K562 (cell line): ENCODE results near the gene MTPN. TPM values are rescaled to one million over a fixed set of nuclear protein-coding genes. Genes with fewer than 3 reads are reported as not detected.

Experiments used
- ATAC-seq: fragments of 200-7000 bp; cut with Tn5 transposase; 3 replicates; pipeline ENCODE4 v1.9.1; 2020; ENCODE audit warnings: moderate library complexity
- BruUV-seq: library from RNA; stranded (reverse); fragments of 400-500 nt; replicated peaks from 2 replicates; lab custom pipeline; 2021; lab: Mats Ljungman, UMichigan
- CTCF ChIA-PET: fragments of 300-600 bp; formaldehyde crosslinking; extraction: SDS; loops from one replicate; lab custom pipeline; 2021; ENCODE audit warnings: low intra/inter-chr PET ratio; lab: Yijun Ruan, JAX
- POLR2A ChIA-PET: fragments of 300-600, 350-650 bp; sonication (Branson Sonifier 250); formaldehyde crosslinking; extraction: SDS; loops from one replicate; lab custom pipeline; 2021; ENCODE audit warnings: antibody characterized with exemption, inconsistent platforms; lab: Yijun Ruan, JAX
- DNase-seq, 4 experiments: peaks; one replicate each; pipeline versions ENCODE4 v3.0.0 to v3.0.0-alpha.2; 2011 to 2018; ENCODE audit warnings: low spot score in 3 of 4, mixed read lengths in 3 of 4; ENCODE audit errors: extremely low read depth in 1 of 4
- FAIRE-seq: peaks from 2 replicates; lab custom pipeline; 2011; peaks lifted over from hg19 to GRCh38; lab: Jason Lieb, UNC
- H2AFZ ChIP-seq: 2 replicates; pipeline ENCODE4 v1.6.0; 2011; ENCODE audit warnings: low read depth, low read length, control low read depth, inconsistent platforms
- H3K27ac ChIP-seq: fragments of 200-600 bp; 3 replicates; pipeline ENCODE4 v1.8.0; 2011; ENCODE audit warnings: low read depth, mild to moderate bottlenecking, control low read depth, inconsistent platforms, low read length, moderate library complexity, mixed read lengths; ENCODE audit errors: extremely low read depth
- H3K27me3 ChIP-seq, 2 experiments: fragments of 300-600 bp in 1 of 2; 2 replicates in 1 of 2; 3 replicates in 1 of 2; pipeline versions ENCODE4 v1.6.0 to v1.8.0; 2011; ENCODE audit warnings: inconsistent platforms in 2 of 2, low read length in 2 of 2, mild to moderate bottlenecking in 1 of 2, mixed read lengths in 1 of 2, moderate library complexity in 1 of 2; ENCODE audit not compliant: control insufficient read depth in 2 of 2, insufficient read depth in 2 of 2
- H3K36me3 ChIP-seq: fragments of 300-600 bp; 3 replicates; pipeline ENCODE4 v1.8.0; 2011; ENCODE audit warnings: mild to moderate bottlenecking, low read length, inconsistent platforms; ENCODE audit not compliant: control insufficient read depth, insufficient read depth
- H3K4me1 ChIP-seq, 2 experiments: fragments of 200-600 bp in 1 of 2; replicated peaks in 1 of 2; 2 replicates in 1 of 2; 3 replicates in 1 of 2; pipeline versions ENCODE4 v1.5.1 to v1.8.0; 2011; ENCODE audit warnings: inconsistent platforms in 2 of 2, low read length in 2 of 2, mild to moderate bottlenecking in 1 of 2, mixed read lengths in 1 of 2, moderate library complexity in 1 of 2; ENCODE audit not compliant: control insufficient read depth in 2 of 2, insufficient read depth in 2 of 2
- H3K4me2 ChIP-seq: 2 replicates; pipeline ENCODE4 v1.6.1; 2011; ENCODE audit warnings: low read length, control low read depth, inconsistent platforms, mixed read lengths; ENCODE audit not compliant: insufficient read depth
- H3K4me3 ChIP-seq: fragments of 200-600 bp; sonication (generic), shearing (Covaris generic); 2 replicates; pipeline ENCODE4 v1.5.1; 2016; ENCODE audit warnings: control low read depth, inconsistent platforms
- H3K79me2 ChIP-seq: fragments of 200-600 bp; 3 replicates; pipeline ENCODE4 v1.8.0; 2011; ENCODE audit warnings: low read length, inconsistent platforms; ENCODE audit not compliant: control insufficient read depth, insufficient read depth
- H3K9ac ChIP-seq, 2 experiments: 2 replicates each; pipeline versions ENCODE4 v1.6.0 to v1.6.1; 2011; ENCODE audit warnings: low read depth in 2 of 2, low read length in 2 of 2, control low read depth in 1 of 2, inconsistent platforms in 1 of 2, mild to moderate bottlenecking in 1 of 2, mixed read lengths in 1 of 2; ENCODE audit not compliant: insufficient read depth in 1 of 2
- H3K9me1 ChIP-seq: one replicate; pipeline ENCODE4 v1.6.0; 2011; ENCODE audit warnings: inconsistent platforms, mild to moderate bottlenecking, low read length, moderate library complexity; ENCODE audit not compliant: control insufficient read depth, insufficient read depth
- H3K9me3 ChIP-seq: replicated peaks from 2 replicates; pipeline ENCODE4 v1.5.1; 2011; ENCODE audit warnings: low read depth, low read length, inconsistent platforms; ENCODE audit not compliant: control insufficient read depth, insufficient read depth
- H4K20me1 ChIP-seq: replicated peaks from 2 replicates; pipeline ENCODE4 v1.6.1; 2011; ENCODE audit warnings: low read length, inconsistent platforms, mixed read lengths; ENCODE audit not compliant: control insufficient read depth, insufficient read depth
- ARID1B ChIP-seq: fragments of 450-650 bp; IDR thresholded peaks from 2 replicates; pipeline ENCODE4 v1.6.1; 2016; ENCODE audit warnings: antibody characterized with exemption, mild to moderate bottlenecking, inconsistent platforms
- DNMT1 ChIP-seq: fragments of 450-650 bp; IDR thresholded peaks from 2 replicates; pipeline ENCODE4 v1.6.1; 2016; ENCODE audit warnings: antibody characterized with exemption, mild to moderate bottlenecking
- DPF2 ChIP-seq: fragments of 450-650 bp; IDR thresholded peaks from 2 replicates; pipeline ENCODE4 v1.6.1; 2016
- ILK ChIP-seq: fragments of 450-650 bp; IDR thresholded peaks from 2 replicates; pipeline ENCODE4 v1.6.1; 2016; ENCODE audit warnings: missing genetic modification characterization, low read depth, mild to moderate bottlenecking, missing compliant biosample characterization, moderate library complexity, borderline replicate concordance
- KDM2B ChIP-seq: fragments of 250-450 bp; sonication (Bioruptor Pico); IDR thresholded peaks from 2 replicates; pipeline ENCODE4 v1.8.0; 2021; ENCODE audit warnings: mild to moderate bottlenecking, moderate library complexity
- PHF8 ChIP-seq: fragments of 200-600 bp; sonication (generic); IDR thresholded peaks from 2 replicates; pipeline ENCODE4 v1.6.1; 2012; ENCODE audit warnings: mixed run types, mild to moderate bottlenecking, inconsistent platforms, low read length, moderate library complexity, borderline replicate concordance
- RBM25 ChIP-seq: fragments of 200-400 bp; formaldehyde crosslinking; IDR thresholded peaks from 2 replicates; pipeline ENCODE4 v1.6.1; 2018; ENCODE audit warnings: low read length, low read depth, moderate library complexity; ENCODE audit not compliant: severe bottlenecking
- RFX7 ChIP-seq: fragments of 250-450 bp; sonication (Bioruptor Pico); IDR thresholded peaks from 2 replicates; pipeline ENCODE4 v1.5.1; 2021; ENCODE audit warnings: mild to moderate bottlenecking
- ZBED1 ChIP-seq: IDR thresholded peaks from 2 replicates; pipeline ENCODE4 v1.6.1; 2014
- ZZZ3 ChIP-seq: fragments of 450-650 bp; IDR thresholded peaks from 2 replicates; pipeline ENCODE4 v1.6.1; 2016; ENCODE audit warnings: antibody characterized with exemption, mild to moderate bottlenecking, moderate library complexity
- WGBS: fragments of 100-300 bp; shearing (Covaris generic); methylation state at CpG from one replicate; pipeline ENCODE4 v1.1.6; 2016; ENCODE audit warnings: low coverage, mixed read lengths; ENCODE audit not compliant: insufficient coverage; ENCODE audit errors: missing lambda C conversion rate; 5-methylcytosine and 5-hydroxymethylcytosine counted together
- in situ Hi-C: fragments of 300-500 bp; cut with MboI; formaldehyde crosslinking; loops from 4 replicates; pipeline ENCODE4 v1.15.0; 2018; ENCODE audit warnings: inconsistent platforms, mixed read lengths
- intact Hi-C: fragments of 100-400 bp; cut with micrococcal nuclease; formaldehyde crosslinking; loops from 2 replicates; pipeline ENCODE4 v1.14.2; 2022
- polyA plus RNA-seq, 8 experiments: library from polyadenylated mRNA; depleted of rRNA in 4 of 8; stranded (reverse) in 5 of 8; unstranded in 3 of 8; fragments of >200 nt; fragmentation: Nextera tagmentation in 2 of 8; fragmentation: Illumina TruSeq in 1 of 8; extraction: Ambion mirVana in 2 of 8; extraction: Trizol in 1 of 8; gene quantifications; 2 replicates each; pipeline versions ENCODE4 v1.2.1 to v1.2.3, GENCODE V29; 2011 to 2014; ENCODE audit warnings: inconsistent platforms in 1 of 8, missing spikeins in 1 of 8
- total RNA-seq, 7 experiments: library from RNA; depleted of rRNA in 6 of 7; stranded (reverse); fragments of >200 nt in 6 of 7; fragmentation: Illumina TruSeq in 2 of 7; extraction: Trizol in 2 of 7; gene quantifications; 2 replicates each; pipeline versions ENCODE4 v1.2.1 to v1.2.3, GENCODE V29; 2011 to 2021; ENCODE audit warnings: low replicate concordance in 1 of 7
- TF ChIP-seq, protein P1 (sequence below), 2 experiments: fragments of 450-650 bp in 1 of 2; sonication (generic) in 1 of 2; formaldehyde crosslinking in 1 of 2; IDR thresholded peaks; 2 replicates each; pipeline versions ENCODE4 v1.7.1 to v1.9.0; 2016 to 2022; ENCODE audit warnings: inconsistent platforms in 1 of 2, mild to moderate bottlenecking in 1 of 2, missing genetic modification reagents in 1 of 2

The MTPN gene
- total and polyA plus RNA-seq, 9 of the 15 experiments (the other 6 are each of a cell fraction or from before 2014, with no cell fraction given), result 68.5 to 261 (median 156) TPM

GRCh38 chr7:135898226-135898625 lies 78.9 kb downstream of the MTPN start:
- Histone ChIP-seq H3K79me2 (no peaks in the 10 kb centered on the region), H3K9me1 (no peaks in the 10 kb centered on the region), H3K27ac (no peak overlapping the region), H3K9ac (no peak overlapping the region), H3K36me3 (no peaks in the 10 kb centered on the region), H3K9me3 (no peaks in the 10 kb centered on the region), H3K4me3 (no peak overlapping the region), H3K27me3 (no peaks in the 10 kb centered on the region), H3K4me2 (no peak overlapping the region), H2AFZ (peak overlapping the region; percentile 46), H3K4me1 (no peaks in the 10 kb centered on the region; a peak in 2 of 5 replicates), H4K20me1 (no peaks in the 10 kb centered on the region)
- ChIA-PET POLR2A (interaction anchor here (4.3 kb wide), 1 partner anchor 12 kb away, joined by 23 read pairs; no protein-coding TSS in a partner anchor), CTCF (no interaction called here)
- TF ChIP-seq DNMT1, result no peak
- TF ChIP-seq ZZZ3, result no peak
- TF ChIP-seq ZBED1, result no peak
- TF ChIP-seq PHF8, result no peak
- TF ChIP-seq RFX7 (CRISPR knock-in tag), result no peak
- TF ChIP-seq, protein P1, sequence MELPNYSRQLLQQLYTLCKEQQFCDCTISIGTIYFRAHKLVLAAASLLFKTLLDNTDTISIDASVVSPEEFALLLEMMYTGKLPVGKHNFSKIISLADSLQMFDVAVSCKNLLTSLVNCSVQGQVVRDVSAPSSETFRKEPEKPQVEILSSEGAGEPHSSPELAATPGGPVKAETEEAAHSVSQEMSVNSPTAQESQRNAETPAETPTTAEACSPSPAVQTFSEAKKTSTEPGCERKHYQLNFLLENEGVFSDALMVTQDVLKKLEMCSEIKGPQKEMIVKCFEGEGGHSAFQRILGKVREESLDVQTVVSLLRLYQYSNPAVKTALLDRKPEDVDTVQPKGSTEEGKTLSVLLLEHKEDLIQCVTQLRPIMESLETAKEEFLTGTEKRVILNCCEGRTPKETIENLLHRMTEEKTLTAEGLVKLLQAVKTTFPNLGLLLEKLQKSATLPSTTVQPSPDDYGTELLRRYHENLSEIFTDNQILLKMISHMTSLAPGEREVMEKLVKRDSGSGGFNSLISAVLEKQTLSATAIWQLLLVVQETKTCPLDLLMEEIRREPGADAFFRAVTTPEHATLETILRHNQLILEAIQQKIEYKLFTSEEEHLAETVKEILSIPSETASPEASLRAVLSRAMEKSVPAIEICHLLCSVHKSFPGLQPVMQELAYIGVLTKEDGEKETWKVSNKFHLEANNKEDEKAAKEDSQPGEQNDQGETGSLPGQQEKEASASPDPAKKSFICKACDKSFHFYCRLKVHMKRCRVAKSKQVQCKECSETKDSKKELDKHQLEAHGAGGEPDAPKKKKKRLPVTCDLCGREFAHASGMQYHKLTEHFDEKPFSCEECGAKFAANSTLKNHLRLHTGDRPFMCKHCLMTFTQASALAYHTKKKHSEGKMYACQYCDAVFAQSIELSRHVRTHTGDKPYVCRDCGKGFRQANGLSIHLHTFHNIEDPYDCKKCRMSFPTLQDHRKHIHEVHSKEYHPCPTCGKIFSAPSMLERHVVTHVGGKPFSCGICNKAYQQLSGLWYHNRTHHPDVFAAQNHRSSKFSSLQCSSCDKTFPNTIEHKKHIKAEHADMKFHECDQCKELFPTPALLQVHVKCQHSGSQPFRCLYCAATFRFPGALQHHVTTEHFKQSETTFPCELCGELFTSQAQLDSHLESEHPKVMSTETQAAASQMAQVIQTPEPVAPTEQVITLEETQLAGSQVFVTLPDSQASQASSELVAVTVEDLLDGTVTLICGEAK (IDR thresholded peaks at IDR 0.05), result no peak
- TF ChIP-seq, protein P1 (CRISPR knock-in tag; IDR thresholded peaks at IDR 0.05), result no peak
- no peak for TF ChIP-seq ILK (tag)
- no peak for TF ChIP-seq DPF2
- TF ChIP-seq ARID1B, result no peak
- TF ChIP-seq KDM2B (CRISPR knock-in tag), result no peak
- no peak for TF ChIP-seq RBM25
- in situ Hi-C loops, result no loop called here
- ATAC-seq, result peak; percentile 14
- BruUV-seq, result no TSS peak
- 29% methylated on average over 3 of the region's 3 CpGs for WGBS
- intact Hi-C loops, result no loop called here
- FAIRE-seq, result peak; percentile 6
- DNase-seq, result no peak
